Inferior parietal cortex (tissue), 1 donor: ENCODE measurements around the gene OLIG3.

Experiments used
- DNase-seq: peaks from one replicate; pipeline ENCODE4 v3.0.0-alpha.2; 2016; ENCODE audit errors: extremely low spot score

OLIG3 gene

DNA sequence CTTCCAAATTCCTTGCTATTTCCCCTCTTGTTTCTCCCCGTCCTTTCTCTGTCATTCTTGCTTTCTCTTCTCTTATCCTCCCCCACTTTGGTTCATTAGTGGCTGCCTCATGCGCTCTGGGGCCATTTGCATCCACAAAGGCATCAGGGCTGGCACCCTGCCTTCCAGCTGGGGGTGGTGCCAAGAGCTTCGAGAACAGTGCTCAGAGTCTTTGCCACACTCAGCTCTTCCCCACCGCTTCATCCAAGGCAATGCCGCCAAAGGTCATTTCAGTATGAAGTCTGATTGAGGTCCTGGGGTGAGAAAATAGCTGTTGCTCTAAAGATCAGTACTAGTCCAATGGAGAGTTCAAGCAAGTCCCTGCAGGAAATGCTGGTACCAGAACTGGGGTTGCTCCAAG lies 22.7 kb downstream of the OLIG3 start:
- DNase-seq, result no peak

DNA sequence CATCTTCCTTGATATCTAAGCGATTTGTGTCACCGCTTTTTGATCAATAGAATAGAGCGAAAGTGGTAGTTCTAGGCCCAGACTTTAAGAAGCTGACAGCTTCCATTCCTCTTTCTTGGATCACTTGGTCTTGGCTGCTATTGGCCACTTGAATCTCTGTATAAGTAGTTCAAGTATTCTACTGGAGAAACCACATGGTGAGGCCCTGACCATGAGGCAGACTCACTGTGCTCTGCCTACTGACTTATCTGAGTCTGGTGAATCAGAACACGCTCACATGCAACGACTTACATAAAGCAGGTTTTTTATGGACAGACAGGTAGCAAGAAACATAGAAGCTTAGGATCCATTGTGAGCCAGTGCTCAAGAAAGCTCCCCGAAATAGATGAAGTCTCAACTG lies 27.0 kb downstream of the OLIG3 start:
- no peak for DNase-seq

DNA sequence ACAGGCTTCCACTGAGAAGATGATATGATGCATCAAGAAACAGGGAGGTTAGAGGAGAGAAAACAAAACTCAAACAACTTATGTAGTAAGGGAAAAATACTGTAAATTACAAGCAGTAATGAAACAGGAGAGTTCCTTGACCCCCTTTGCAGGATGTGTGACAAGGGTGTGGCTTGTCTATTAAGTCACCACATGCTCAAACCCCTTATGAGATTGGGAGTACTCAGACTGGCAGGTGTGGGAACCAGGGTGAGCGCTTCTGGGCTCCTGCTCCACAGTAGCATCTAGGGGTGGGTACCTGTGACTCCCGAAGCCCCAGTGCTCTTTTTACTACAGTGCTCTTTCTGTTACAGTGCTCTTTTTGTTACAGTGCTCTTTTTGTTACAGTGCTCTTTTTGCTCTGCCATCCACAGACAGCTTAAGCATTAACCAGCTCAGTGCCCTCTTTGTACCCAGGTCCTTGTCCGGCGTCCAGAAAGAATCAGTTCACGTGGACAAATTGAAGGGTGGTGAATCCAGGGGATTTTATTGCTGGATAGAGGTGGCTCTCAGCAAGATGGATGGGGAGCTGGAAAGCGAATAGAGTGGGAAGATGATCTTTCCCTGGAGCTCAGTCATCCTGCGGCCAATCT lies 28.7 kb downstream of the OLIG3 start:
- DNase-seq, result no peak

DNA sequence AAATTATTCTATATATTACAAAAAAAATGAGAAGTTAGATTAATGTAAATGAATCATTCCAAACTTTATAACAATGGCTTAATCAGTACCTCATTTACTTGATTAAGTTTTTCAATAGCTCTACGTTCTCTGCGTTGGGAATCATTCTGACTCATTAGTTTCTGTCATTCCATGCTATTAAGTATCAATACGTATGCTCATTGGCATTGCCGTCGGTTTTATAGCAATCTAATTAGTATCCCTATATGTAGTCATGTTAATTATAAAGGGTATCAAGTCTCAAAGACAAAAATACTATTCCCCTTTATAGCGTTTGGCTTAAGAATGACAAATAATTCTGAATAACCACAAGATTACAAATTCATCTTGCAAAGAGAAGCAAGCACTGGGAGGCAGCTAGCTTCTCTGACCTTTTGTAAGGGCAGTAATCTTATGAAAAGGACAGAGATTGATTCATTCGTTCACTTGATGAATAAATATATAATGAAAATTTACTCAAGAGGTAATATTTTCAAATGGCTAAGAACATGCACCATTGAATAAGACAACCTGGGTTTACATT lies 41.8 kb downstream of the OLIG3 start:
- DNase-seq, result no peak

DNA sequence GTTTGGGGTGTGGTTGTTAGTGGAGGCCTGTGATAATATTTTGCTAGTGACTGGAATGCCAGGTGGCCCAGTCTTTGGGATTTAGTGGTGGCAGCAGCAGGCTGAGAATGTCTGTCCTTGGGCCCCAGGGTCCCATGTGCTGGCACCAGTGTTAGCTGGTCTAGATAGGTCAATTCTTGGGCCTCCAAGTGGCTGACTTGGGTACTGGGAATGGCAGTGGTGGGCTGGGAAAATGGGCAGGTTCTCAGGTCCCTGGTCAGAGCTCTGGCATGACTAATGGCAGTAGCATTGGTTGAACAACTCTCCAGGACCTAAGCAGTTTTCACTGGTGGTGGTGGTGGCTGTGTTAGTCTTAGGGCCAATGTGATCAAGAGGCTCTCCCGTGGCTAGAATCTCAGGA lies 50.3 kb downstream of the OLIG3 start:
- DNase-seq, result no peak
